Brain microvascular endothelial cell (primary cell): ENCODE data around the gene ZDHHC3.

Experiments
- DNase-seq: peaks from one replicate; pipeline ENCODE4 v3.0.0-alpha.2; 2020
- H3K27ac ChIP-seq: fragments of 250-450 bp; sonication (Bioruptor Pico); 2 replicates; pipeline ENCODE4 v1.5.1; 2020; ENCODE audit warnings: mild to moderate bottlenecking, moderate library complexity
- H3K27me3 ChIP-seq: fragments of 250-450 bp; sonication (Bioruptor Pico); replicated peaks from 2 replicates; pipeline ENCODE4 v1.5.1; 2020; ENCODE audit warnings: mild to moderate bottlenecking
- H3K36me3 ChIP-seq: fragments of 250-450 bp; sonication (Bioruptor Pico); replicated peaks from 2 replicates; pipeline ENCODE4 v1.5.1; 2020; ENCODE audit warnings: mild to moderate bottlenecking
- H3K4me3 ChIP-seq: 2 replicates; pipeline ENCODE4 v1.5.1; 2011; ENCODE audit warnings: low read depth, mild to moderate bottlenecking, control low read depth, low read length, moderate library complexity
- in situ Hi-C: cut with HindIII; loops from 2 replicates; pipeline ENCODE4 v1.10.0; 2017; ENCODE audit warnings: low sequenced_read_pairs, low pct_ligation_motif_present
- TF ChIP-seq, protein P1 (sequence below): IDR thresholded peaks from 2 replicates; pipeline ENCODE4 v1.5.1; 2011; ENCODE audit warnings: low read depth, mild to moderate bottlenecking, moderate library complexity, low read length, control low read depth, inconsistent platforms; ENCODE audit errors: missing control alignments

Gene ZDHHC3

GRCh38 chr3:44905446-44906157 is 70.4 kb downstream of the ZDHHC3 start:
- DNase-seq = no peak
- Histone ChIP-seq H3K4me3 (no peak overlapping the region), H3K27ac (no peak overlapping the region), H3K36me3 (no peaks in the 10 kb centered on the region), H3K27me3 (no peaks in the 10 kb centered on the region)
- TF ChIP-seq, protein P1, sequence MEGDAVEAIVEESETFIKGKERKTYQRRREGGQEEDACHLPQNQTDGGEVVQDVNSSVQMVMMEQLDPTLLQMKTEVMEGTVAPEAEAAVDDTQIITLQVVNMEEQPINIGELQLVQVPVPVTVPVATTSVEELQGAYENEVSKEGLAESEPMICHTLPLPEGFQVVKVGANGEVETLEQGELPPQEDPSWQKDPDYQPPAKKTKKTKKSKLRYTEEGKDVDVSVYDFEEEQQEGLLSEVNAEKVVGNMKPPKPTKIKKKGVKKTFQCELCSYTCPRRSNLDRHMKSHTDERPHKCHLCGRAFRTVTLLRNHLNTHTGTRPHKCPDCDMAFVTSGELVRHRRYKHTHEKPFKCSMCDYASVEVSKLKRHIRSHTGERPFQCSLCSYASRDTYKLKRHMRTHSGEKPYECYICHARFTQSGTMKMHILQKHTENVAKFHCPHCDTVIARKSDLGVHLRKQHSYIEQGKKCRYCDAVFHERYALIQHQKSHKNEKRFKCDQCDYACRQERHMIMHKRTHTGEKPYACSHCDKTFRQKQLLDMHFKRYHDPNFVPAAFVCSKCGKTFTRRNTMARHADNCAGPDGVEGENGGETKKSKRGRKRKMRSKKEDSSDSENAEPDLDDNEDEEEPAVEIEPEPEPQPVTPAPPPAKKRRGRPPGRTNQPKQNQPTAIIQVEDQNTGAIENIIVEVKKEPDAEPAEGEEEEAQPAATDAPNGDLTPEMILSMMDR = no peak
- in situ Hi-C loops = no loop called here

DNA sequence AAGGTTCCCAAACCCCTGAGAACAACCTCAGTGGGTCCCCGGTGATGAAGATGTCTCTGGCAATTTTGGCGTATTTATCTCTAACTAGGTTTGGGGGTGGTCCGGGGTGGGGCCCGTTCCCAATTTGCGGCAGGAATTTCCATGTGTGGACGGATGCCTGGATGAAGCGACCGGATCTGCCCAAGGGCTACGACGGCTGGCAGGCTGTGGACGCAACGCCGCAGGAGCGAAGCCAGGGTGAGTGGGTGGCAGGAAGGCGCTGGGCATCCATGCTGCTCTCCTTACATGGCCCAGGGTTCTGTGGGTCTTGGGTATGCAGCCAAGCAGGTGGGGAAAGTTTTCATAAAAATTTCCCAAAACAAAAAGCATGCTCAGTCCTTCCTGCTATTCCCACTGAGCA is 72.2 kb downstream of the ZDHHC3 start:
- Histone ChIP-seq H3K4me3 (no peak overlapping the region), H3K27me3 (no peaks in the 10 kb centered on the region), H3K27ac (no peak overlapping the region), H3K36me3 (no peaks in the 10 kb centered on the region)
- in situ Hi-C loops = no loop called here
- DNase-seq = no peak
- TF ChIP-seq, protein P1 = no peak

GRCh38 chr3:44903314-44903713 is 72.7 kb downstream of the ZDHHC3 start:
- in situ Hi-C loops = no loop called here
- DNase-seq = no peak
- H3K27me3 ChIP-seq = no peaks in the 10 kb centered on the region
- no peak overlapping the region for H3K27ac ChIP-seq
- H3K36me3 ChIP-seq = no peaks in the 10 kb centered on the region
- H3K4me3 ChIP-seq = no peak overlapping the region
- TF ChIP-seq, protein P1 = no peak

DNA sequence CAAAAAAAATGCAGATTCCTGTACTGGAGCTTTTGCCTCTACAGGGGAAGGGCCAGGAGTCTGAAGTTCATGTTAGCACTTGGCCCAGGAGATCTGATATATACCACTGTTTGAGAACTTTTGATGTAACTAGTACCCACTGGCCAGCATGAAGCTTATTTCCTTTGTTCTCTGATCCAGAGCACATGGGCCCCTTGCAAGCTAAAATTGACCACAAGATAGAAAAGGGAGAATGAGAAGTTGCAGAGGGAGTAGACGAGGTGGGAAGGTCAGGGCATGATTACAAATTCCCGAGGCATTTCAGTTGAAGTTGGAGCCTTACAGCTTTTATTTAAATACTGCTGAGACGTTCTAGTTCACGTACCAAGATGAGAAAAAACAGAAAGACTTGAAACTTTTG is 73.3 kb downstream of the ZDHHC3 start:
- no peak for DNase-seq
- in situ Hi-C loops = no loop called here
- H3K27ac ChIP-seq = no peak overlapping the region
- no peaks in the 10 kb centered on the region for H3K27me3 ChIP-seq
- no peaks in the 10 kb centered on the region for H3K36me3 ChIP-seq
- H3K4me3 ChIP-seq = no peak overlapping the region
- TF ChIP-seq, protein P1 = no peak

DNA sequence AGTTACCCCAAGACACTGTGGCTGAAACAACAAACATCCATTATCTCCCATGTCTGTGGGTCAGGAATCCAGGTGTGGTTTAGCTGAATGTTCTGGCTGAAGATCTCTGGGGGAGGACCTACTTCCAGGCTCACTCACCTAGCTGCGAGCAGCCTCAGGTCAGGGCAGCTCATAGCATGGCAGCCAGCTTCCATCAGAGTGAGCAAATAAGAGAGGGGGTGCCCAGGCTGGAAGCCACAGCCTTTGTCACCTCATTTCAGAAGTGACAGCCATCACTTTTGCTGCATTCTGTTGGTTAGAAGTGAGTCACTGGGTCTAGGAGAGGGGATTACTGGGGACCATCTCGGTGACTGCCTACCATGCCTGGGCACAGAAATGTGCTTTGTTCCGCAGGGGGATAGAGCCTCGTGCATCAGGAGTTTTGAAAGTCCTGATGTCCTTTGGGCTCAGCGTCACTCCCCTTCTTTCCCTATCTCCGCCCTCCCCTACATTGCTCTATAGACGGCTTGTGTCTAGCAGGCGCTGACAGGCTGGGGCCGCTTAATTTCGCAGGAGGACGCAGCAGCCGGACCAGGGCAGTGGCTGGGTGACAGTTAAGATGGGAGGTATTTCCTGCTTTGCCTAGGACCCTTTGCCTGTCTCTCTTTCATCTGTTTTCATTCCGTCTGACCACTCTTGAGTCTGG is 76.1 kb downstream of the ZDHHC3 start:
- DNase-seq = no peak
- in situ Hi-C loops = no loop called here
- H3K4me3 ChIP-seq = no peak overlapping the region
- no peak overlapping the region for H3K27ac ChIP-seq
- no peaks in the 10 kb centered on the region for H3K36me3 ChIP-seq
- TF ChIP-seq, protein P1 = no peak
- no peaks in the 10 kb centered on the region for H3K27me3 ChIP-seq
